ENCODE results near the gene NPL. TPM values are rescaled to one million over a fixed set of nuclear protein-coding genes. Genes with fewer than 3 reads are reported as not detected.
A peak's percentile ranks its signal among the peaks of the same experiment; 100 is the strongest.

The NPL gene
- total and polyA plus RNA-seq, 9 of the 15 experiments (the other 6 are each of a cell fraction or from before 2014, with no cell fraction given) = 9.9 to 22.3 (median 14.2) TPM

DNA sequence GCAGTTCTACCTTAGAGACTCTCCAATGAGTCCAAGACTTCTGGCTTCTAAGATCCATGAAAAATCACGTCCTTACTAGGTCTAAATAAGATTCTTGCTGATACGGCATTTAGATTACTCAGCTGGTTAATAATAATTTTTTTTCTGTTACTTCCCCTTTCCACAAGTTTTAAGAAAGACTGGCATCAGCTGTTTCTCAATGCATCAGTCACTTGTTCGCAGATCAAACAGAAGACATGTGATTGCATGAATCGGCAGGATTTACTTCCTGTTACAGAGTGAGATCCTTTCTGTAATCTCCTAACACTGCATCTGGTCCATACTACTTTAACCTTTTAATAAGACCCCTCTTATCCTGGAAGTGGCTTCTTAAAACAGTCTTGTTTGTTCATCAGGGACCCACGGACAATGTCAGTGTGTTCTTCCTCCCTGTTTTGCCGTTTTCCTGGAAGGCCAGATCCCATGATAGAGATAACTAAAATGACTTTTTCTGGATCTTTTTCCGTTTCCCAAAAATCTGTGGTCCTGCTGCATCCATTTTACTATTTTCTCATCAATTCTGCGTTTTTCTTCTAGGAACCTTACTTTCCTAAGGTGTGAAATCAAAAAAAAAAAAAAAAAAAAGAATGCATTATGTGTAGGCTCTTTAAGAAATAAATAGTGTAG, 6.1 kb downstream of the NPL start:
- intact Hi-C loops (cut with micrococcal nuclease) = no loop called here
- no peak overlapping the region for H3K27ac ChIP-seq (ENCODE audit: extremely low read depth, low read depth, low read length)
- no peaks in the 10 kb centered on the region for H3K9me1 ChIP-seq (ENCODE audit: control insufficient read depth, insufficient read depth, low read length)
- no TSS peak for BruUV-seq (replicated peaks)
- in situ Hi-C loops (cut with MboI) = no loop called here
- H3K36me3 ChIP-seq (ENCODE audit: control insufficient read depth, insufficient read depth, low read length) = peaks cover 7% of the 10 kb centered on the region; the same call in 2 of the 3 replicates
- H3K79me2 ChIP-seq (ENCODE audit: control insufficient read depth, insufficient read depth, low read length) = no peaks in the 10 kb centered on the region
- peak overlapping the region; percentile 37; the same call in 1 of the 2 replicates for H2AFZ ChIP-seq (ENCODE audit: low read depth, low read length)
- no peaks in the 10 kb centered on the region for H3K27me3 ChIP-seq (ENCODE audit: control insufficient read depth in 2 of 2, insufficient read depth in 2 of 2, low read length in 2 of 2)
- no peaks in the 10 kb centered on the region for H3K9me3 ChIP-seq (replicated peaks; ENCODE audit: control insufficient read depth, insufficient read depth, low read depth, low read length)
- POLR2A ChIA-PET = interaction anchor here (0.8 to 1.1 kb wide), 2 partner anchors 9 to 44 kb away, joined by 3 to 4 read pairs; no protein-coding TSS in a partner anchor
- DNase-seq (ENCODE audit: extremely low read depth in 1 of 4, low spot score in 3 of 4) (peak in 2 of 4 experiments; percentile 50 to 63), ATAC-seq (peak; percentile 29), FAIRE-seq (peak; percentile 59)
- CTCF ChIA-PET (ENCODE audit: low intra/inter-chr PET ratio) = no interaction called here
- WGBS (ENCODE audit: insufficient coverage, low coverage, missing lambda C conversion rate) = 21% methylated on average over 8 of the region's 8 CpGs
- H3K9ac ChIP-seq (ENCODE audit: insufficient read depth in 1 of 2, low read depth in 2 of 2, low read length in 2 of 2) = no peak overlapping the region
- no peak overlapping the region for H3K4me3 ChIP-seq
- no peaks in the 10 kb centered on the region for H4K20me1 ChIP-seq (replicated peaks; ENCODE audit: control insufficient read depth, insufficient read depth, low read length)
- H3K4me2 ChIP-seq (ENCODE audit: insufficient read depth, low read length) = no peak overlapping the region
- H3K4me1 ChIP-seq (replicated peaks in 1 of 2; ENCODE audit: control insufficient read depth in 2 of 2, insufficient read depth in 2 of 2, low read length in 2 of 2) = peaks cover 10 to 45% of the 10 kb centered on the region in 2 experiments
- TF ChIP-seq, protein P1, sequence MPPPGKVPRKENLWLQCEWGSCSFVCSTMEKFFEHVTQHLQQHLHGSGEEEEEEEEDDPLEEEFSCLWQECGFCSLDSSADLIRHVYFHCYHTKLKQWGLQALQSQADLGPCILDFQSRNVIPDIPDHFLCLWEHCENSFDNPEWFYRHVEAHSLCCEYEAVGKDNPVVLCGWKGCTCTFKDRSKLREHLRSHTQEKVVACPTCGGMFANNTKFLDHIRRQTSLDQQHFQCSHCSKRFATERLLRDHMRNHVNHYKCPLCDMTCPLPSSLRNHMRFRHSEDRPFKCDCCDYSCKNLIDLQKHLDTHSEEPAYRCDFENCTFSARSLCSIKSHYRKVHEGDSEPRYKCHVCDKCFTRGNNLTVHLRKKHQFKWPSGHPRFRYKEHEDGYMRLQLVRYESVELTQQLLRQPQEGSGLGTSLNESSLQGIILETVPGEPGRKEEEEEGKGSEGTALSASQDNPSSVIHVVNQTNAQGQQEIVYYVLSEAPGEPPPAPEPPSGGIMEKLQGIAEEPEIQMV (tag; conservative IDR thresholded peaks at IDR 0.05; ENCODE audit: low read depth) = 0 out of 2 replicates have a peak, but pooled peaks have one; percentile 38
- TF ChIP-seq EWSR1 (IDR thresholded peaks at IDR 0.05; ENCODE audit: borderline replicate concordance, low read depth, partially characterized antibody) = no peak
- TF ChIP-seq SFPQ (IDR thresholded peaks at IDR 0.05; ENCODE audit: low read depth, low read length) = no peak
- TF ChIP-seq, protein P2, sequence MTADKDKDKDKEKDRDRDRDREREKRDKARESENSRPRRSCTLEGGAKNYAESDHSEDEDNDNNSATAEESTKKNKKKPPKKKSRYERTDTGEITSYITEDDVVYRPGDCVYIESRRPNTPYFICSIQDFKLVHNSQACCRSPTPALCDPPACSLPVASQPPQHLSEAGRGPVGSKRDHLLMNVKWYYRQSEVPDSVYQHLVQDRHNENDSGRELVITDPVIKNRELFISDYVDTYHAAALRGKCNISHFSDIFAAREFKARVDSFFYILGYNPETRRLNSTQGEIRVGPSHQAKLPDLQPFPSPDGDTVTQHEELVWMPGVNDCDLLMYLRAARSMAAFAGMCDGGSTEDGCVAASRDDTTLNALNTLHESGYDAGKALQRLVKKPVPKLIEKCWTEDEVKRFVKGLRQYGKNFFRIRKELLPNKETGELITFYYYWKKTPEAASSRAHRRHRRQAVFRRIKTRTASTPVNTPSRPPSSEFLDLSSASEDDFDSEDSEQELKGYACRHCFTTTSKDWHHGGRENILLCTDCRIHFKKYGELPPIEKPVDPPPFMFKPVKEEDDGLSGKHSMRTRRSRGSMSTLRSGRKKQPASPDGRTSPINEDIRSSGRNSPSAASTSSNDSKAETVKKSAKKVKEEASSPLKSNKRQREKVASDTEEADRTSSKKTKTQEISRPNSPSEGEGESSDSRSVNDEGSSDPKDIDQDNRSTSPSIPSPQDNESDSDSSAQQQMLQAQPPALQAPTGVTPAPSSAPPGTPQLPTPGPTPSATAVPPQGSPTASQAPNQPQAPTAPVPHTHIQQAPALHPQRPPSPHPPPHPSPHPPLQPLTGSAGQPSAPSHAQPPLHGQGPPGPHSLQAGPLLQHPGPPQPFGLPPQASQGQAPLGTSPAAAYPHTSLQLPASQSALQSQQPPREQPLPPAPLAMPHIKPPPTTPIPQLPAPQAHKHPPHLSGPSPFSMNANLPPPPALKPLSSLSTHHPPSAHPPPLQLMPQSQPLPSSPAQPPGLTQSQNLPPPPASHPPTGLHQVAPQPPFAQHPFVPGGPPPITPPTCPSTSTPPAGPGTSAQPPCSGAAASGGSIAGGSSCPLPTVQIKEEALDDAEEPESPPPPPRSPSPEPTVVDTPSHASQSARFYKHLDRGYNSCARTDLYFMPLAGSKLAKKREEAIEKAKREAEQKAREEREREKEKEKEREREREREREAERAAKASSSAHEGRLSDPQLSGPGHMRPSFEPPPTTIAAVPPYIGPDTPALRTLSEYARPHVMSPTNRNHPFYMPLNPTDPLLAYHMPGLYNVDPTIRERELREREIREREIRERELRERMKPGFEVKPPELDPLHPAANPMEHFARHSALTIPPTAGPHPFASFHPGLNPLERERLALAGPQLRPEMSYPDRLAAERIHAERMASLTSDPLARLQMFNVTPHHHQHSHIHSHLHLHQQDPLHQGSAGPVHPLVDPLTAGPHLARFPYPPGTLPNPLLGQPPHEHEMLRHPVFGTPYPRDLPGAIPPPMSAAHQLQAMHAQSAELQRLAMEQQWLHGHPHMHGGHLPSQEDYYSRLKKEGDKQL (CRISPR knock-in tag; IDR thresholded peaks at IDR 0.05; ENCODE audit: borderline replicate concordance) = no peak
- no peak for TF ChIP-seq CHD1 (IDR thresholded peaks at IDR 0.05; ENCODE audit: low read length)
- no peak for TF ChIP-seq HOXB6 (CRISPR knock-in tag; IDR thresholded peaks at IDR 0.05; ENCODE audit: borderline replicate concordance)
- TF ChIP-seq TGIF2 (CRISPR knock-in tag; IDR thresholded peaks at IDR 0.05) = no peak

Measured in K562 (cell line).